T-cell (primary cell): ENCODE measurements around the gene SEPTIN2. TPM values are rescaled to one million over a fixed set of nuclear protein-coding genes. Genes with fewer than 3 reads are reported as not detected.

Source experiments
- ATAC-seq, 4 experiments: fragments of 200-7000 bp in 3 of 4; fragments of 150-1000 bp in 1 of 4; cut with Tn5 transposase; replicated peaks in 1 of 4; 1 replicate in 3 of 4; 2 replicates in 1 of 4; pipeline ENCODE4 v1.10.0; 2021; ENCODE audit warnings: moderate library complexity in 3 of 4, mild to moderate bottlenecking in 2 of 4, moderate number of reproducible peaks in 1 of 4
- CTCF ChIA-PET, 2 donors: fragments of 300-600 bp; sonication (Branson Sonifier 250); formaldehyde crosslinking; loops; one replicate each; lab custom pipeline; 2022; ENCODE audit warnings: antibody characterized with exemption in 2 of 2; lab: Charles Lee
- POLR2A ChIA-PET, 2 donors: fragments of 300-600 bp; sonication (Branson Sonifier 250); formaldehyde crosslinking; loops; one replicate each; lab custom pipeline; 2022; ENCODE audit warnings: antibody characterized with exemption in 2 of 2; lab: Charles Lee
- DNase-seq, 35 experiments: peaks; one replicate each; pipeline versions ENCODE4 v3.0.0 to v3.0.0-alpha.2; 2013 to 2023
- H3K27ac ChIP-seq: one replicate; pipeline ENCODE4 v1.5.1; 2013; ENCODE audit warnings: low read length
- H3K27me3 ChIP-seq, 2 experiments: replicated peaks in 1 of 2; 1 replicate in 1 of 2; 2 replicates in 1 of 2; pipeline versions ENCODE4 v1.6.1 to v1.7.0; 2013; ENCODE audit warnings: low read length in 1 of 2, mixed read lengths in 1 of 2; ENCODE audit not compliant: control insufficient read depth in 2 of 2, insufficient read depth in 2 of 2; ENCODE audit errors: extremely low read depth in 1 of 2
- H3K36me3 ChIP-seq, 2 donors: 1 replicate in 1 of 2; 2 replicates in 1 of 2; pipeline versions ENCODE4 v1.6.1 to v1.7.0; 2013; ENCODE audit warnings: low read length in 1 of 2; ENCODE audit not compliant: control insufficient read depth in 2 of 2, insufficient read depth in 1 of 2; ENCODE audit errors: extremely low read depth in 1 of 2
- H3K4me1 ChIP-seq, 2 experiments: 1 replicate in 1 of 2; 2 replicates in 1 of 2; pipeline versions ENCODE4 v1.6.1 to v1.7.0; 2013; ENCODE audit warnings: low read length in 2 of 2, mixed read lengths in 1 of 2; ENCODE audit not compliant: insufficient read depth in 2 of 2, control insufficient read depth in 1 of 2; ENCODE audit errors: extremely low read depth in 1 of 2
- H3K4me3 ChIP-seq, 2 donors: 1 replicate in 1 of 2; 2 replicates in 1 of 2; pipeline versions ENCODE4 v1.5.1 to v1.7.0; 2013; ENCODE audit warnings: mild to moderate bottlenecking in 2 of 2, low read length in 1 of 2, moderate library complexity in 1 of 2; ENCODE audit not compliant: control insufficient read depth in 1 of 2; ENCODE audit errors: extremely low read depth in 1 of 2
- H3K9me3 ChIP-seq: 2 replicates; pipeline ENCODE4 v1.7.0; 2013
- H3K27ac Mint-ChIP-seq, 2 donors: one replicate each; pipeline ENCODE4 v1.8.0; 2020 to 2021; ENCODE audit warnings: mild to moderate bottlenecking in 2 of 2, mixed read lengths in 2 of 2
- H3K27me3 Mint-ChIP-seq, 2 donors: one replicate each; pipeline ENCODE4 v1.8.0; 2021 to 2022; ENCODE audit warnings: mixed read lengths in 2 of 2
- H3K36me3 Mint-ChIP-seq: one replicate; pipeline ENCODE4 v1.8.0; 2021; ENCODE audit warnings: mixed read lengths
- H3K4me1 Mint-ChIP-seq, 3 donors: one replicate each; pipeline ENCODE4 v1.8.0; 2020 to 2022; ENCODE audit warnings: mixed read lengths in 3 of 3, mild to moderate bottlenecking in 1 of 3
- H3K4me3 Mint-ChIP-seq, 3 donors: one replicate each; pipeline ENCODE4 v1.8.0; 2020 to 2022; ENCODE audit warnings: mild to moderate bottlenecking in 3 of 3, mixed read lengths in 3 of 3, moderate library complexity in 3 of 3
- H3K9me3 Mint-ChIP-seq, 3 donors: one replicate each; pipeline ENCODE4 v1.8.0; 2020 to 2022; ENCODE audit warnings: mixed read lengths in 3 of 3
- WGBS: methylation state at CpG from one replicate; pipeline ENCODE4 v1.1.5; 2013; ENCODE audit warnings: missing lambda C conversion rate; ENCODE audit not compliant: insufficient coverage; 5-methylcytosine and 5-hydroxymethylcytosine counted together
- total RNA-seq, 35 experiments: library from RNA in 6 of 35; stranded (reverse) in 6 of 35; fragments of 120-200 nt in 1 of 35; gene quantifications; one replicate each; pipeline versions ENCODE4 v1.2.1 to v1.2.4 and lab custom pipeline; 2013 to 2026

Gene SEPTIN2
- total RNA-seq, 5 donors from 2014 or later (not counting 1 experiment from before 2014, with no cell fraction given) = 182 to 209 (median 189) TPM

DNA sequence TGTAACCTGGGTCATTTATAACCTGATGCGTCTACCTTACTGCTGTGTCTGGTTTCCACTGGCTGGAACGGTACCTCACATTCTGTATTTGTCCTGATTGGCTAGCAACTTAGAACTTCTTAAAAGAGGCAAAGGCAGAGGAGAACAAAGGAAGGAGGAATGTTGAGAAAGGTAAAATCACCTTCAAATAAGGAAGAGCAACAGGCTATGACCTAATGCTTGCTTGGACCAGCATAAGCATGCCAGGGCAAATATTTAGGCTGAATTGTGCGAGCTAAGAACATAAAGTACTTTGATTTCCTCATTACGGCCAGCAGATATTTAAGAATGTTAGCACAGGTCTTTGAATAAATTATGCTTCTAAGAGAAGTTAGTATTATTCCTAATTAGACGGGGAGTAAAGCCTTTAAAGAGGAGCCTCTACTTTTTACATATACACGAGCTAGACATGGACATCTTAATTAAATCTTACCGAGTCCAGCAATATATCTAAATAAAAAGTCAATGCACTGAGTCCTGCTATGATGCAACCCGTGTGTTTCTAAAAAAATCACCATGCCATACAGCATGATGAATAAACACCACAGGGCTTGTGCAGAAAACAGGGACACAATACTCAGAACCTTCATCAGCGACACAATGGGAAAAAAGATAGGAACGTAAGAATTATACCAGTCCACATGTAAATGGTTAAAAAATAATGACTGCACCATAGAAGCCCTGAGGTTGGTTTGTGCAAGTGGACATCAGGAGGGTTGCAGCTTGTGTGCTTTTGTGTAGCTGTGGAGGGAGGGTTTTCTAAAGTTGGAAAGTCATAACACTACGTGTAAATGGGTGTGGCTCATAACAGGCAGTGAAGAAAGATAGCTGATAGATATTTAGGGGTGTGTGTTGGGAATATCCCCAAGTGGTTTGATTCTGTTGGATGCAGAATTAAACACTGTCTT, 14.2 kb downstream of the SEPTIN2 start:
- ChIA-PET POLR2A (no interaction called here), CTCF (interaction anchor here in 1 of 2 donors (0.5 kb wide), 1 partner anchor 309 kb away, joined by 3 read pairs; no protein-coding TSS in a partner anchor)
- Mint-ChIP-seq H3K4me1 (peaks cover 8 to 12% (median 10%) of the 10 kb centered on the region in 3 donors), H3K27me3 (no peaks in the 10 kb centered on the region), H3K36me3 (peaks cover 48% of the 10 kb centered on the region), H3K4me3 (no peak overlapping the region), H3K9me3 (no peaks in the 10 kb centered on the region), H3K27ac (peak overlapping the region in 1 of 2 donors; percentile 36)
- no peak for ATAC-seq
- H3K4me3 ChIP-seq = no peak overlapping the region
- peaks cover 9 to 48% of the 10 kb centered on the region in 2 donors for H3K36me3 ChIP-seq
- H3K4me1 ChIP-seq = no peaks in the 10 kb centered on the region
- no peaks in the 10 kb centered on the region for H3K9me3 ChIP-seq
- H3K27me3 ChIP-seq = no peaks in the 10 kb centered on the region
- DNase-seq = no peak
- 97% methylated on average over 5 of the region's 11 CpGs for WGBS
- no peak overlapping the region for H3K27ac ChIP-seq

DNA sequence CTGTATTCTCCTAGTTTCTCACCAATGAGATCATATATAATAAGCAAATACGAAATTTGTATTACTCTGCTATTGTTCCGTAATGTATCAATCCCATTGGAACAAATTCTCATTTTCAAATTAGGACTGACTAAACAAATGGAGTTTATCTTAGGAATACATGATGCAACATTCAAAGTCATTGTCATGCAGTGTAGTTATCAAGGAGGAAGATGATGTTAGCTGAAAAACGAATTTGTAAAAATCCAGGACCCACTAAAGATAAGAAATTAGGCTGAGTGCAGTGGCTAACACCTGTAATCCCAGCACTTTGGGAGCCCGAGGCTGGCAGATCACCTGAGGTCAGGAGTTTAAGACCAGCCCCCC, 14.9 kb downstream of the SEPTIN2 start:
- H3K9me3 Mint-ChIP-seq = no peaks in the 10 kb centered on the region
- H3K36me3 ChIP-seq = peaks cover 9 to 49% of the 10 kb centered on the region in 2 donors
- POLR2A ChIA-PET = no interaction called here
- H3K9me3 ChIP-seq = no peaks in the 10 kb centered on the region
- H3K36me3 Mint-ChIP-seq = peaks cover 44% of the 10 kb centered on the region
- no peaks in the 10 kb centered on the region for H3K27me3 Mint-ChIP-seq
- H3K27me3 ChIP-seq = no peaks in the 10 kb centered on the region
- no peak overlapping the region for H3K27ac ChIP-seq
- WGBS = 80% methylated on average over 1 of the region's 4 CpGs
- H3K27ac Mint-ChIP-seq = no peak overlapping the region
- CTCF ChIA-PET = no interaction called here
- no peak overlapping the region for H3K4me3 Mint-ChIP-seq
- H3K4me1 ChIP-seq = no peaks in the 10 kb centered on the region
- DNase-seq (no peak), ATAC-seq (no peak)
- no peak overlapping the region for H3K4me3 ChIP-seq
- H3K4me1 Mint-ChIP-seq = peaks cover 4 to 8% (median 6%) of the 10 kb centered on the region in 3 donors

DNA sequence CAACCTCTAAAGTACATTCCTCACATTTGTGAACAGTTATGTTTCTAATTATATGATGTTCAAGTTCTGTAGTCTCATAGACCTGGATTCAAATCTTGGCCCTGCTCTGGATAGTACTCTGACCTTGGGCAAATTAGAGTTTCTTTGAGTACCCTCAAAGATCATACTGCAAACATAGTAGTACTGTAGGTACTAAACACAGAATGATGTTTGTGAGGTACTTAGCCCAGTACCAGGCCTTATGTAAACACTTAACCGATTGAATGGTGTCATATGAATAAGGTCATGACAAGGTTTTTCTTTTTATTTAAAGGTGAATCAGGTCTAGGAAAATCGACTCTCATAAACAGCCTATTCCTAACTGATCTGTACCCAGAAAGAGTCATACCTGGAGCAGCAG, 19.1 kb downstream of the SEPTIN2 start:
- Mint-ChIP-seq H3K9me3 (no peaks in the 10 kb centered on the region), H3K27ac (no peak overlapping the region), H3K27me3 (no peaks in the 10 kb centered on the region), H3K36me3 (peaks cover 40% of the 10 kb centered on the region), H3K4me3 (no peak overlapping the region), H3K4me1 (peaks cover 12 to 18% (median 17%) of the 10 kb centered on the region in 3 donors)
- peaks cover 3 to 53% of the 10 kb centered on the region in 2 donors for H3K36me3 ChIP-seq
- DNase-seq (no peak), ATAC-seq (no peak)
- CTCF ChIA-PET = no interaction called here
- peaks cover 3 to 4% of the 10 kb centered on the region in 2 experiments for H3K4me1 ChIP-seq
- no peak overlapping the region for H3K27ac ChIP-seq
- H3K4me3 ChIP-seq = no peak overlapping the region
- no peaks in the 10 kb centered on the region for H3K9me3 ChIP-seq
- no CpG with 5 or more reads among the region's 2 CpGs for WGBS
- POLR2A ChIA-PET = no interaction called here
- no peaks in the 10 kb centered on the region for H3K27me3 ChIP-seq

DNA sequence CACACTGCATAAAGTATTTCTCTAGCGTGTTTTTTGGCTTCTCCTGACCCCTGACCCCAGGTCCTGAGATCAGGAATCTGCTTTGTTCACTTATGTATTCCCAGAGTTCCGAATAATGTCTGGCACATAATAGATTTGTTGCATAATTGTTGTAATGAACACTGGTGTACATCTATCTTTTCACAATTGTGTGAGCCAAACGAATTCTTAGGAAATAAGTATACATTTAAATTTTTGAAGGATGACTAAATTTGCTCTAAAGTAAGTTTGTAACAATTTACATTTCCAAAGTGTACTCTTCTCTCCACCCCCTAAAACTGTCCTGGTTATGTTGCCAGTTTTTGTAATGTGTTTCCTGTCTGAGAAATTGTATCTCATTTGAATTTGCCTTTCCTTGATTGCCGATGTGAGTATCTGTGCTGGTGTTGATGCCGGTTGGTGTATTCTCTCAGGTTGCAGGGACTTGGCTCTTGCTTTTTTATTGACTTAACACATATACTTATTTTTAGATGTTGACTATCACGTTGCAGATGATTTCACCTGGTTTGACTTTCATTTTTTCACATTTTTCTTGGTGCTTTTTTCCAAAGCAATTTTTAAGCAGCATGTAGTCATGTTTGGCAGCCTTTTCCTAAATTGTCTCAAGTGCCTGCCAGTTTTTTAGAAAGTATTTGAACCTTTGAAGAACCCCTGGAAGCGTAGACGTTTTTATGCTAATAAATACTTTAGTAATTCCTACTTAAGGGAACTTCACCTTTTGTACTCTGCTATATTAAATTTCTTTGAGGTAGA, 24.3 kb downstream of the SEPTIN2 start:
- DNase-seq (no peak), ATAC-seq (no peak)
- no peaks in the 10 kb centered on the region for H3K9me3 ChIP-seq
- peaks cover 5 to 62% of the 10 kb centered on the region in 2 donors for H3K36me3 ChIP-seq
- no peak overlapping the region for H3K4me3 ChIP-seq
- H3K36me3 Mint-ChIP-seq = peaks cover 56% of the 10 kb centered on the region
- H3K4me3 Mint-ChIP-seq = peak overlapping the region in 1 of 3 donors; percentile 23
- H3K4me1 ChIP-seq = peaks cover 3 to 16% of the 10 kb centered on the region in 2 experiments
- no peak overlapping the region for H3K27ac ChIP-seq
- WGBS = 100% methylated on average over 1 of the region's 8 CpGs
- ChIA-PET POLR2A (no interaction called here), CTCF (no interaction called here)
- H3K27ac Mint-ChIP-seq = peak overlapping the region; percentile 53 to 87
- no peaks in the 10 kb centered on the region for H3K27me3 ChIP-seq
- H3K9me3 Mint-ChIP-seq = no peaks in the 10 kb centered on the region
- H3K4me1 Mint-ChIP-seq = peaks cover 30 to 35% (median 32%) of the 10 kb centered on the region in 3 donors
- H3K27me3 Mint-ChIP-seq = no peaks in the 10 kb centered on the region

DNA sequence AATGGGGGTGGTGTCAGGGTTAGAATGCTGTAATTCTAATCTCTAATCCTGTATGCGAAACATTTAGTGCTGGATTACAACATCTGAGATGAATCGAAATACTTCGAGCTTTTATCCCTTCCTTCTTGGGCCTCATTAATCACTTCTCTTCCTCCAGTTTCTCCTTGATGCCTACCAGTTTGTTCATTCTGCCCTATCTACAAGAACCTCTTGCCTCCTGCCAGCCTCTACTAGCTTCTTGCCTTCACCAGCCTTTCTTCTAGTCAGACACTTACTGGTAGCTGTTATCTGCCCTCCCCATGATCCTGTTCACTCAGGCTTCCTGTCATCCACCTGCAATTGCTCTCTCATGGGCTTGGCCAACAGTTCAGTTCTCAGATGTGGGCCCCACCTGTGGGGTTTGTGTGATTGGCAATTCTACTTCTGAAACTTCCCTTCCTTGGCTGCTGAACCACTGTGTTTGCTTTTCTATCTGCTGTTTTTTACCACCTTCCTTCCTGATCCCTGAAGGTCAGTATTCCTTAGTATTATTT, 25.0 kb downstream of the SEPTIN2 start:
- H3K4me3 ChIP-seq = no peak overlapping the region
- H3K27me3 Mint-ChIP-seq = no peaks in the 10 kb centered on the region
- H3K9me3 Mint-ChIP-seq = no peaks in the 10 kb centered on the region
- WGBS = 96% methylated on average over 3 of the region's 3 CpGs
- ATAC-seq = peak; percentile 67 to 91 (median 81)
- H3K36me3 ChIP-seq = peaks cover 5 to 61% of the 10 kb centered on the region in 2 donors
- CTCF ChIA-PET = no interaction called here
- H3K27ac ChIP-seq = no peak overlapping the region
- POLR2A ChIA-PET = no interaction called here
- no peaks in the 10 kb centered on the region for H3K27me3 ChIP-seq
- no peaks in the 10 kb centered on the region for H3K9me3 ChIP-seq
- peak in 14 of 35 experiments; percentile 8 to 46 (median 19) for DNase-seq
- peak overlapping the region in 1 of 3 donors; percentile 23 for H3K4me3 Mint-ChIP-seq
- H3K4me1 ChIP-seq = peaks cover 3 to 16% of the 10 kb centered on the region in 2 experiments
- H3K4me1 Mint-ChIP-seq = peaks cover 28 to 34% (median 32%) of the 10 kb centered on the region in 3 donors
- H3K27ac Mint-ChIP-seq = peak overlapping the region; percentile 68 to 87
- peaks cover 58% of the 10 kb centered on the region for H3K36me3 Mint-ChIP-seq
